Effector memory CD4-positive, alpha-beta T cell (primary cell): ENCODE data around the gene SP140.
"Not testable (repeated sequence)": the region's sequence is repeated elsewhere in the genome, so short reads cannot be mapped to it uniquely, and the experiment has no call there.

Experiments
- DNase-seq, 3 donors: peaks; one replicate each; pipeline ENCODE4 v3.0.0-alpha.2; 2020
- H3K27ac ChIP-seq: 2 replicates; pipeline ENCODE4 v1.7.0; 2013; ENCODE audit warnings: mild to moderate bottlenecking, low read length, moderate library complexity; ENCODE audit not compliant: insufficient read depth, poor library complexity, severe bottlenecking
- H3K27me3 ChIP-seq: replicated peaks from 2 replicates; pipeline ENCODE4 v1.7.0; 2013; ENCODE audit warnings: mild to moderate bottlenecking, low read length; ENCODE audit not compliant: insufficient read depth, control insufficient read depth, poor library complexity, severe bottlenecking
- H3K36me3 ChIP-seq: 2 replicates; pipeline ENCODE4 v1.7.0; 2013; ENCODE audit warnings: mild to moderate bottlenecking, low read length, moderate library complexity; ENCODE audit not compliant: control insufficient read depth, insufficient read depth
- H3K4me1 ChIP-seq: 2 replicates; pipeline ENCODE4 v1.7.0; 2013; ENCODE audit warnings: low read length, mild to moderate bottlenecking; ENCODE audit not compliant: control insufficient read depth, insufficient read depth, poor library complexity, severe bottlenecking
- H3K4me3 ChIP-seq: 2 replicates; pipeline ENCODE4 v1.7.0; 2013; ENCODE audit warnings: low read length, low read depth, mild to moderate bottlenecking; ENCODE audit not compliant: insufficient read depth, poor library complexity, severe bottlenecking
- H3K9me3 ChIP-seq: 2 replicates; pipeline ENCODE4 v1.7.0; 2013; ENCODE audit warnings: mild to moderate bottlenecking, low read length, moderate library complexity; ENCODE audit not compliant: control insufficient read depth

The SP140 gene

DNA sequence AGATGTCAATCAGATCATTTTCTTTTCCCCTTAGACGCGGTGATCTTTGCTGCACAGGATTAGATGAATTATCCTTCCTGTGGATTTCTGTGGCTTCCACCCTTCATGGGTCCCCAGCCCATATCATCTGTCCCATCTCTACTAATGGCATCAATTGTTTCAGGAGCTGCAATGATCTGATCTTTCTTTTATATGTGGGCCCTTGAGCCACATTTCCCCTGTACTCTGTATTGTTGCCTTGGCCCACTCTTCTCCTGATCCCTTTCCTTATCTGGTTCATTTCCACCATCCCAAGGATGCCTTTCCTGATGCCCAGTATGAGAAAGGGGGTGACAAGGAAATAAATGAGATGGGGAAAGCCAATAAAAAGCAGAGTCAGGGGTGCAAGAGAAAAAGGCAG, 24.7 kb downstream of the SP140 start:
- DNase-seq: no peak
- Histone ChIP-seq H3K36me3 (peaks cover 25% of the 10 kb centered on the region), H3K9me3 (no peaks in the 10 kb centered on the region), H3K4me3 (no peak overlapping the region), H3K27me3 (no peaks in the 10 kb centered on the region), H3K27ac (no peak overlapping the region), H3K4me1 (peaks cover 20% of the 10 kb centered on the region)

DNA sequence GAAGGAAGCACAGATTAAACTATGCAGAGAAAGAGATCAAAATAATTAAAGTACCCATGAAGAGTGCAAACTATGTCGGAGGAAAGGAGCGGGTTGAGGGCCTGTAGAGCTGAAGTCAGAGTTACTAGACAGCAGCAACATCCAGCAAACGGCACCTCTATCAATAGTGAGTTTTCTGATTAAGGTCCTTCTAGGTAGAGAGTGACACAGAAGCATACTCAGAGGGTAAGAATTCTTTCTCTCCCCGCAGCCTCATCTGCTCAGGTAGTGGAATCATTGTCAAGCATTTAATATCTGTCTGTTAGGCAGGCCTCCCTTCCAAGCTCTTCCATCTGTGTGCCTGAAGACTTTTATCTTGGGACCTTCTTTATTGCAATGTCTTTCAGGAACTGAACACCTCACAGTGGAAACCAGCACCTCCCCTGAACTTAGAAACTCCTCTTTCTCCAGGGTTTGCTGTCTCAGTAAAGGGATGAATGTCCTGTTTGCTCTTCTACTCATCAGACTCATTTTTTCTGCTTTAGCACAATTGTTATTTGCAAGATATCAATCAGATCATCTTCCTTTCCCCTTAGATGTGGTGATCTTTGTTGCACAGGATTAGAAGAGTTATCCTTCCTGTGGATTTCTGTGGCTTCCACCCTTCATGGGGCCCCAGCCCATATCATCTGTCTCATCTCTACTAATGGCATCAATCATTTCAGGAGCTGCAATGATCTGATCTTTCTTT, 28.8 kb downstream of the SP140 start:
- H3K27ac ChIP-seq: no peak overlapping the region
- peak in 2 of 3 donors; percentile 19 to 31 for DNase-seq

DNA sequence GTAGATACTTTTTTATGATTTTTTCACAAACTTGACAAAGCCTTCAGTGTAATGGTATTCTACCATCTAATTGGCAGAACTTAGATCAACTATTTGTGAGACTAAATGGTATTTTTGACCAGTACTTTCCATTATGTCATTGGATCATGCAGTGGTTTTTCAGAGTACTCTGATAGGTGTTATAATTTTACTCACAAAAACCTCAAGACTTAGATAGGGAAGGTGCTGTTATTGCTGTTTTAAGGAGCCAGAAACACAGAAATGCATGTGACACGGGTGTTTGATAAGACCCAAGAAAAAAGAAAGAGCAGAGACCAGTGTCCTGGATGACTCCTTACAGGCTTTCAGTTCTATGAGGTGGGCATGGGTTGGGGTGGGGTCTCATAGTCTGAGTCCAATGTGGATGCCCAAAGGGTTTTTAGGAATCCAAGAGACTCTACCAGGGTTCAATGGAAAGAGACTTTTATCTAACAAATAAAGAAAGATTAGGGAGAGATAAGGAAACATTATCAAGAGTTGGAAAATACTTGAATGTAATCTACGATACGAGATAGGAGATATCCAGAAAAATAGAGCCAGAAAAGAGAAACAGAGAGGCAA, 31.3 kb downstream of the SP140 start:
- Histone ChIP-seq H3K4me1 (peaks cover 25% of the 10 kb centered on the region), H3K36me3 (no peaks in the 10 kb centered on the region), H3K27me3 (no peaks in the 10 kb centered on the region), H3K9me3 (no peaks in the 10 kb centered on the region), H3K27ac (no peak overlapping the region), H3K4me3 (no peak overlapping the region)
- no peak for DNase-seq

More for the DNA sequence above, 28.8 kb downstream of the SP140 start:
- H3K4me1 ChIP-seq: peaks cover 23% of the 10 kb centered on the region
- H3K27me3 ChIP-seq: no peaks in the 10 kb centered on the region
- H3K4me3 ChIP-seq: no peak overlapping the region
- H3K9me3 ChIP-seq: no peaks in the 10 kb centered on the region
- peaks cover 6% of the 10 kb centered on the region for H3K36me3 ChIP-seq

DNA sequence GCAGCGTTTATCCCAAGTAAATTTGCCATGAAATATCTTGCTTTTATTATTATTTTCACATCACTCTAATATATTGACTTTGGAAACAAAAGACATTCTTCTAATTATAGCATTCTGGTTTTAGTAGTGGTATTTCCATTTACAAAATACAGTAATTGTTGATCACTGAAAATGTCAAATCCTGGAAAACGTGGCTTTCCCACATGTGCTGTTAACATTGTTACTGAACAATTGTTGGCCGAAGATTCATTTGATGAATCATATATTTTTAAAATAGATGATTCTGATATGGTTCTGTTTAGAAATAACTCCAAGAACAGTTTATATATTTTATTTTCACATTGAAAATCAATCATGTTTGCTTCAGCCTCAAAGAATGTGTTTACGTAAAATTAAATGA, 32.9 kb downstream of the SP140 start:
- Histone ChIP-seq H3K27me3 (no peaks in the 10 kb centered on the region), H3K9me3 (no peaks in the 10 kb centered on the region), H3K4me3 (no peak overlapping the region), H3K27ac (no peak overlapping the region), H3K4me1 (peaks cover 24% of the 10 kb centered on the region), H3K36me3 (no peaks in the 10 kb centered on the region)
- no peak for DNase-seq

DNA sequence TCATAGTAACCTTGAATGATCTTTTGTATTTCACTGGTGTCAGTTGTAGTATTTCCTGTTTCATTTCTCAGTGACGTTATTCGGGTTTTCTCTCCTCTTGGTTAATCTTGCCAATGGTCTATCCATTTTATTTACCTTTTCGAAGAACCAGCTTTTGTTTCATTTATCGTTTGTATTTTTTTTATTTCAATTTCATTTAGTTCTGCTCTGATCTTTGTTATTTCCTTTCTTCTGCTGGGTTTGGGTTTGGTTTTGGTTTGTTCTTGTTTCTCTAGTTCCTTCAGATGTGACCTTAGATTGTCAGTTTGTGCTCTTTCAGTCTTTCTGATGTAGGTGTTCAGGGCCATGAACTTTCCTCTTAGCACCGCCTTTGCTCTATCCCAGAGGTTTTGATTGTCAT, 36.7 kb downstream of the SP140 start:
- no peak overlapping the region for H3K27ac ChIP-seq
- H3K36me3 ChIP-seq: no peaks in the 10 kb centered on the region
- no peaks in the 10 kb centered on the region for H3K9me3 ChIP-seq
- no peaks in the 10 kb centered on the region for H3K27me3 ChIP-seq
- peak overlapping the region; percentile 4 for H3K4me3 ChIP-seq
- H3K4me1 ChIP-seq: peaks cover 5% of the 10 kb centered on the region
- DNase-seq: no peak

DNA sequence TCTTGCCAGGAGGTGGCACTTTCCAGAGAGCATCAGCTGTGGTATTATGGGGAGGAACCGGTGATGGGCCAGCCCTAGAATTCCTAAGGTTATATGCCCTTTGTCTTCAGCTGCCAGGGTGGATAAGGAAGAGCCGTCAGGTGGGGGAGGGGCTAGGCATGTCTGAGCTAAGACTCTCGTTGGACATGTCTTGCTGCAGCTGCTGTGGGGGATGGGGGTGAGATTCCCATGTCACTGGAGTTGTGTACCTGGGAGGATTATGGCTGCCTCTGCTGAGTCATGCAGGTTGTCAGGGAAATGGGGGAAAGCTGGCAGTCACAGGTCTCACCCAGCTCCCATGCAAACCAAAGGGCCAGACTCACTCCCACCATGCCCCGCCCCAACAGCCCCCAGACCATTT, 39.4 kb downstream of the SP140 start:
- not testable (repeated sequence) for H3K36me3 ChIP-seq, H3K4me1 ChIP-seq, H3K4me3 ChIP-seq, DNase-seq, H3K9me3 ChIP-seq, H3K27me3 ChIP-seq, H3K27ac ChIP-seq

DNA sequence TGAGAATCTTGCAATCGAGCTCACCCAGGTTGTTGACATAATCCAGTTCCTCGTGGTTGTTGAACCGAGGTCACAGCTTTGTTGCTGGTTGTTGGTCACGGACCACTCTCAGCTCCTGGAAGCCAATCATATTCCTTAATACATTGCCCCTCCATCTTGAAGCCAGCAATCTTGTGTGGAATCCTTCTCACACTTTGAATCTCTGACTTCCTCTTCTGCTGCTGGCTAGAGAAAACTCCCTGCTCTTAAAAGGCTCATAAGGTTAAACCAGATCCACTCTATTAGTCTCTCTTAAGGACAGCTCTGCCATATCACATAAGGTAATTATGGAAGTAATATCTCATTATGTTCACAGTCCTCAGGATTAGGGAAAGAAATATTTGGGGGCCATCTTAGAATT, 41.1 kb downstream of the SP140 start:
- peaks cover 4% of the 10 kb centered on the region for H3K4me1 ChIP-seq
- no peaks in the 10 kb centered on the region for H3K27me3 ChIP-seq
- H3K27ac ChIP-seq: no peak overlapping the region
- peaks cover 23% of the 10 kb centered on the region for H3K36me3 ChIP-seq
- no peaks in the 10 kb centered on the region for H3K9me3 ChIP-seq
- DNase-seq: no peak
- H3K4me3 ChIP-seq: no peak overlapping the region

DNA sequence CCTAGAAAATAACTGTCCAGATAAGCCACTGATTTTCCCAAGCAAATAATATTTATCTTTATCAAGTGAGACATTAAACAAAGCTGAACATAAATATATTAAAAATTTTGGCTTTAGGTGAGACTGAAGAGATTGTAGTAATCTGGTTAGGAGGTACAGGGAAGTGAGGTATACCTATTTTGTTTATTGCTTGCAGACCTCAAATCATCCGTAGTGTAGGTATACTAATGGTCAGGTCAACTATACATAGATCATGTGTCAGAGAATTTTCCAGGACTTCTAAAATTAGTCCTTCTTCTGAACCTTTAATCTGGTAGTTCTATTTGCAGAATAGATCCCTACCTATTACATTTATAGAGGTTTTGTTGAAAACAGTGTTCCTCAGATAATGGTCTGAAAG, 41.5 kb downstream of the SP140 start:
- Histone ChIP-seq H3K27ac (no peak overlapping the region), H3K4me3 (no peak overlapping the region), H3K36me3 (peaks cover 27% of the 10 kb centered on the region), H3K9me3 (no peaks in the 10 kb centered on the region), H3K4me1 (no peaks in the 10 kb centered on the region), H3K27me3 (no peaks in the 10 kb centered on the region)
- DNase-seq: no peak

DNA sequence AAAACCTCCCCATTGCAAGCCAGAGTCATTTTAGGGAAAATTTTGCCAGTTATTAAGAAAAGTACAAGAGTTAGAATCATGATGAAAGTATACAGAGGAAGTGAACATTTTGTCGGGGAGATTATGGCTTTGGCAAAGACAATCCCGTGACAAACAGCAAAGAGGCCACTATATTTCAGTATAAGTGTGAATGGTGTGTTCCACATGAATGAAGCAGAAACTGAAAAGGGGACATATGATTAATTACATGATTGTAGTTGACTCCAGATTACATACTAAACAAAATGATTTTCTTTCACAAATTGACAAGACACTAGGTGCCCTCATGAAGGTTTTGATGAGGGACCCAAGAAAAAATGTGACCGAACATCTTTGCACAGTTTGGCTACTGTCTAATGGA, 42.0 kb downstream of the SP140 start:
- Histone ChIP-seq H3K27me3 (no peaks in the 10 kb centered on the region), H3K4me3 (no peak overlapping the region), H3K9me3 (no peaks in the 10 kb centered on the region), H3K27ac (no peak overlapping the region), H3K36me3 (peaks cover 32% of the 10 kb centered on the region), H3K4me1 (no peaks in the 10 kb centered on the region)
- DNase-seq: no peak

DNA sequence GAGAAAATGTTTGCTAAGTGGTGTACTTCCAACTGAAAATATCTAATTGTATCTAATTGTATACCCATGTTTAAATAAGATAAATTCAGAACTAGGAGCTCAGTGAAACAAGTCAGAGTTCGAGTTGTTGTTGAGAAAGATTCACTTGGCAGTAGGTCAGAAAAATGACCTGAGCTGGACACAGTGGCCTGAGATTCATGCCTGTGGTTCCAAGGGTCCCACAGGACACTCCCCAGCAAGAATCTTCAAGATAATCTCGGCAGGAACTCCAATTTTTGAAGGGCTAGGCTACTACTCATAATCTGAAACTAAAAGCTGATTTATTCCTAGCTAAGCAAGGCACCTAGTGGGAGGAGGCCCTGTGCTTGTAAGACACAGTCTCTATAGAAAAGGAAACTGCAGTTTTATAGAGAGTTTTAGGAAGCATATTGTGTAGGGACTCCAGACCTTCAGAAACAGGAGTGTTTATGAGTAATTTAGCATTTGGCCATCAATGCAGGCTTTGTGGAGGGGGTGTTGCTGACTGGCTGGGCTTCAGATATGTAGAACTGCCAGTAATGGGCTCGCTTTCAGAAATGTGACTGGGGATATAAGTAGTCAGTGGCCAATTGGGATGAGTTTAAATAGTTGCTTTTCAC, 43.2 kb downstream of the SP140 start:
- Histone ChIP-seq H3K27ac (no peak overlapping the region), H3K4me3 (no peak overlapping the region), H3K4me1 (no peaks in the 10 kb centered on the region), H3K36me3 (peaks cover 33% of the 10 kb centered on the region), H3K9me3 (no peaks in the 10 kb centered on the region), H3K27me3 (no peaks in the 10 kb centered on the region)
- no peak for DNase-seq
